H1 (cell line): ENCODE measurements around the gene HLA-DMB. TPM values are rescaled to one million over a fixed set of nuclear protein-coding genes. Genes with fewer than 3 reads are reported as not detected.

Experiments used
- GTF2F1 ChIP-seq: IDR thresholded peaks from 2 replicates; pipeline ENCODE4 v1.6.1; 2012; ENCODE audit warnings: low read depth, low read length, improper control_type of control experiment, borderline replicate concordance
- HDAC6 ChIP-seq: IDR thresholded peaks from one replicate; pipeline ENCODE4 v1.7.1; 2012; ENCODE audit warnings: low read depth, mild to moderate bottlenecking, inconsistent platforms, low read length, moderate library complexity
- SUZ12 ChIP-seq: fragments of 200-600 bp; sonication (generic); IDR thresholded peaks from 2 replicates; pipeline ENCODE4 v1.6.1; 2012; ENCODE audit warnings: mild to moderate bottlenecking, inconsistent platforms, low read length, moderate library complexity, mixed read lengths
- TBP ChIP-seq: IDR thresholded peaks from 2 replicates; pipeline ENCODE4 v1.6.1; 2011; ENCODE audit warnings: low read depth, low read length, improper control_type of control experiment
- polyA plus RNA-seq, 7 experiments: library from polyadenylated mRNA; depleted of rRNA in 3 of 7; stranded (reverse) in 5 of 7; unstranded in 2 of 7; fragments of >200 nt in 5 of 7; fragments of 200-250 nt in 2 of 7; gene quantifications; 1 replicate in 5 of 7; 2 replicates in 1 of 7; 4 replicates in 1 of 7; pipeline versions ENCODE4 v1.2.1 to v1.2.3, GENCODE V29; 2011 to 2013; ENCODE audit warnings: missing spikeins in 2 of 7, mixed read lengths in 2 of 7
- total RNA-seq: library from RNA; stranded (reverse); fragmentation: NEBNext Ultra II Directional; extraction: Animal tissue kit (Norgen Biotek cat#: 25700); gene quantifications from 2 replicates; pipeline ENCODE4 v1.2.1, GENCODE V29; 2021

Gene HLA-DMB
- total and polyA plus RNA-seq, 2 of the 8 experiments (the other 6 are each of a cell fraction or from before 2014, with no cell fraction given), result 2.7 to 4.7 TPM

GRCh38 chr6:32956176-32956575 lies 15.3 kb upstream of the HLA-DMB start (continued):
- TF ChIP-seq SUZ12 (no peak), HDAC6 (no peak), TBP (no peak), GTF2F1 (no peak)
